Caco-2 (cell line): ENCODE data around the gene SHROOM1. TPM values are rescaled to one million over a fixed set of nuclear protein-coding genes. Genes with fewer than 3 reads are reported as not detected.

Experiments used
- Bru-seq: library from RNA; stranded (reverse); fragments of 400-500 nt; gene quantifications from one replicate; lab custom pipeline; 2021; lab: Mats Ljungman, UMichigan
- BruChase-seq, 2 experiments: library from RNA; stranded (reverse); fragments of 400-500 nt; gene quantifications; one replicate each; lab custom pipeline; 2021; lab: Mats Ljungman, UMichigan
- BruUV-seq: library from RNA; stranded (reverse); fragments of 400-500 nt; replicated peaks from 2 replicates; lab custom pipeline; 2021; lab: Mats Ljungman, UMichigan
- CTCF ChIA-PET: fragments of 300-600 bp; sonication (Branson Sonifier 250); formaldehyde crosslinking; loops from one replicate; lab custom pipeline; 2022; ENCODE audit warnings: antibody characterized with exemption; lab: Charles Lee
- POLR2A ChIA-PET: fragments of 300-600 bp; sonication (Branson Sonifier 250); formaldehyde crosslinking; loops from one replicate; lab custom pipeline; 2022; ENCODE audit warnings: antibody characterized with exemption; lab: Charles Lee
- DNase-seq, 2 experiments: peaks; one replicate each; pipeline versions ENCODE4 v3.0.0 to v3.0.0-alpha.2; 2020 to 2022
- H3K27me3 ChIP-seq: replicated peaks from 2 replicates; pipeline ENCODE4 v1.6.0; 2011; ENCODE audit warnings: low read length; ENCODE audit not compliant: control insufficient read depth, insufficient read depth
- H3K36me3 ChIP-seq: 2 replicates; pipeline ENCODE4 v1.5.1; 2011; ENCODE audit warnings: low read length; ENCODE audit not compliant: control insufficient read depth, insufficient read depth
- H3K4me1 ChIP-seq: fragments of 250-450 bp; sonication (Bioruptor Pico); 2 replicates; pipeline ENCODE4 v1.5.1; 2020; ENCODE audit warnings: mild to moderate bottlenecking
- H3K4me3 ChIP-seq: 2 replicates; pipeline ENCODE4 v1.5.1; 2011; ENCODE audit warnings: low read depth, mild to moderate bottlenecking, control low read depth, low read length
- H3K9me3 ChIP-seq: fragments of 250-450 bp; sonication (Bioruptor Pico); 2 replicates; pipeline ENCODE4 v1.5.1; 2020; ENCODE audit warnings: mild to moderate bottlenecking, moderate library complexity
- H3K27ac Mint-ChIP-seq: one replicate; pipeline ENCODE4 v1.8.0; 2022; ENCODE audit warnings: mixed read lengths; ENCODE audit not compliant: unreplicated experiment
- H3K27me3 Mint-ChIP-seq: one replicate; pipeline ENCODE4 v1.8.0; 2022; ENCODE audit warnings: mixed read lengths; ENCODE audit not compliant: insufficient read depth, unreplicated experiment
- H3K36me3 Mint-ChIP-seq: one replicate; pipeline ENCODE4 v1.8.0; 2022; ENCODE audit warnings: mild to moderate bottlenecking, mixed read lengths; ENCODE audit not compliant: insufficient read depth, unreplicated experiment
- H3K4me1 Mint-ChIP-seq: one replicate; pipeline ENCODE4 v1.8.0; 2022; ENCODE audit warnings: low read depth, mixed read lengths; ENCODE audit not compliant: unreplicated experiment
- H3K4me3 Mint-ChIP-seq: one replicate; pipeline ENCODE4 v1.8.0; 2022; ENCODE audit warnings: mild to moderate bottlenecking, moderate library complexity, mixed read lengths; ENCODE audit not compliant: unreplicated experiment
- H3K9me3 Mint-ChIP-seq: one replicate; pipeline ENCODE4 v1.8.0; 2022; ENCODE audit warnings: mixed read lengths; ENCODE audit not compliant: unreplicated experiment
- intact Hi-C: fragments of 100-400 bp; cut with micrococcal nuclease; formaldehyde crosslinking; loops from one replicate; pipeline ENCODE4 v1.10.0; 2022; ENCODE audit not compliant: unreplicated experiment
- long read RNA-seq: library from polyadenylated mRNA; stranded (forward); transcript quantifications from one replicate; pipeline ENCODE4 v2.0.0, GENCODE V29; 2022
- total RNA-seq: library from RNA; stranded (reverse); gene quantifications from 2 replicates; pipeline ENCODE4 v1.2.3, GENCODE V29; 2022
- TF ChIP-seq, protein P1 (sequence below), 2 experiments: fragments of 200-600 bp in 1 of 2; IDR thresholded peaks; 1 replicate in 1 of 2; 2 replicates in 1 of 2; pipeline versions ENCODE4 v1.5.1 to v1.8.0; 2011 to 2022; ENCODE audit warnings: antibody characterized with exemption in 1 of 2, control low read depth in 1 of 2, inconsistent platforms in 1 of 2, low read depth in 1 of 2, low read length in 1 of 2, mild to moderate bottlenecking in 1 of 2, moderate library complexity in 1 of 2; ENCODE audit not compliant: insufficient read depth in 1 of 2, severe bottlenecking in 1 of 2, unreplicated experiment in 1 of 2

The SHROOM1 gene, protein sequence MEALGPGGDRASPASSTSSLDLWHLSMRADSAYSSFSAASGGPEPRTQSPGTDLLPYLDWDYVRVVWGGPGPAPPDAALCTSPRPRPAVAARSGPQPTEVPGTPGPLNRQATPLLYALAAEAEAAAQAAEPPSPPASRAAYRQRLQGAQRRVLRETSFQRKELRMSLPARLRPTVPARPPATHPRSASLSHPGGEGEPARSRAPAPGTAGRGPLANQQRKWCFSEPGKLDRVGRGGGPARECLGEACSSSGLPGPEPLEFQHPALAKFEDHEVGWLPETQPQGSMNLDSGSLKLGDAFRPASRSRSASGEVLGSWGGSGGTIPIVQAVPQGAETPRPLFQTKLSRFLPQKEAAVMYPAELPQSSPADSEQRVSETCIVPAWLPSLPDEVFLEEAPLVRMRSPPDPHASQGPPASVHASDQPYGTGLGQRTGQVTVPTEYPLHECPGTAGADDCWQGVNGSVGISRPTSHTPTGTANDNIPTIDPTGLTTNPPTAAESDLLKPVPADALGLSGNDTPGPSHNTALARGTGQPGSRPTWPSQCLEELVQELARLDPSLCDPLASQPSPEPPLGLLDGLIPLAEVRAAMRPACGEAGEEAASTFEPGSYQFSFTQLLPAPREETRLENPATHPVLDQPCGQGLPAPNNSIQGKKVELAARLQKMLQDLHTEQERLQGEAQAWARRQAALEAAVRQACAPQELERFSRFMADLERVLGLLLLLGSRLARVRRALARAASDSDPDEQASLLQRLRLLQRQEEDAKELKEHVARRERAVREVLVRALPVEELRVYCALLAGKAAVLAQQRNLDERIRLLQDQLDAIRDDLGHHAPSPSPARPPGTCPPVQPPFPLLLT
- total RNA-seq (15.9 and 17.4 TPM in 2 replicates), Bru-seq, nascent RNA (percentile 63 among the genes with signal in this experiment), BruChase-seq, experiment 1, labeled RNA remaining after a 2-hour chase (percentile 66 among the genes with signal in this experiment), BruChase-seq, experiment 2, labeled RNA remaining after a 6-hour chase (percentile 62 among the genes with signal in this experiment)
- long read RNA-seq, partial matches to known transcripts = 7 of 16 reads
- long read RNA-seq, other reads (novel, unspliced or antisense) = 8 of 16 reads

DNA sequence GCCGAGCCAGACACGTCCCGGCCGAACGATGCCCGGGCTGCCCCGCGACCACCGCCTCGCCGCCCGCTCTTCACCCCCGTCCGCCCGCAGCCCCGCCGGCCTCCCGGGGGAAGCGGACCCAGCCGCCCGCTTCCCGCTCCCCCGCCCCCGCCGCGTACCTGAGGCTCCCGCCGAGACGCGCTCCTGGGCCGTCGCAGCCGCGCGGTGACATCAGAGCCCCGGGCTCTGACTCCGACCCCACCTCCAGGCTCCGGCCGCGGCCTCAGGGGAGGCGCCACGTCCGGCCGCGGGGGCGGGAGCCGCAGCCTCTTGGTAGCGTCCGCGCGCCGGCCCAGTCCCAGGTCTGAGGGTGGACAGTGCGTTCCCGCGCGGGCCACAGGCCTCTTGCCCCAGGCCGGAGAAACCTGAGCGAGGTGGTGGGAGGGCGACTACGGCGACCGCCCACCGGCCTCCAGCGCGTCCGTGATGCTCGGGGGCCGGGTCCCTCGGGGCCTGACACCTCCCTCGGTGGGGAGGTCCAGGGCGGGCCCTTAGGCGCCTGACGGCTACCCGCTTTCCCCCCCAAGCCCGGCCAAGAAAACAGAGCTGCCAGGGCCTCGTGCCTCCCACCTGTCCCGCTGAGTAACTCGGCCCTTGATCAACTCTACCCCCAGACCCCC, at the start of gene SHROOM1:
Gene SHROOM1, minus strand, starts transcription at position 212 of the 659 bp plus-strand sequence. CDS start 4,507 bp downstream, outside the sequence.
- H3K9me3 ChIP-seq = no peaks in the 10 kb centered on the region
- CTCF ChIA-PET = interaction anchor here (1.0 to 2.9 kb wide), 8 partner anchors 8 to 76 kb away, joined by 3 to 17 read pairs (median 5); partner anchors contain the start of genes GDF9 and UQCRQ
- POLR2A ChIA-PET = interaction anchor here (0.6 to 1.0 kb wide), 3 partner anchors 23 to 53 kb away, joined by 3 to 6 read pairs (median 4); no protein-coding TSS in a partner anchor
- no peaks in the 10 kb centered on the region for H3K4me1 Mint-ChIP-seq
- peaks cover 5% of the 10 kb centered on the region for H3K36me3 Mint-ChIP-seq
- BruUV-seq = no TSS peak
- peak; percentile 76 to 88 for DNase-seq
- peak within 1 kb of the TSS; percentile 76 for H3K4me3 ChIP-seq
- no peaks in the 10 kb centered on the region for H3K27me3 Mint-ChIP-seq
- intact Hi-C loops = loop anchor here (1.0 kb wide), 2 partner anchors 36 to 53 kb away; partner anchors contain the start of genes GDF9 and UQCRQ
- H3K27me3 ChIP-seq = no peaks in the 10 kb centered on the region
- peak within 1 kb of the TSS; percentile 73 for H3K27ac Mint-ChIP-seq
- TF ChIP-seq, protein P1, sequence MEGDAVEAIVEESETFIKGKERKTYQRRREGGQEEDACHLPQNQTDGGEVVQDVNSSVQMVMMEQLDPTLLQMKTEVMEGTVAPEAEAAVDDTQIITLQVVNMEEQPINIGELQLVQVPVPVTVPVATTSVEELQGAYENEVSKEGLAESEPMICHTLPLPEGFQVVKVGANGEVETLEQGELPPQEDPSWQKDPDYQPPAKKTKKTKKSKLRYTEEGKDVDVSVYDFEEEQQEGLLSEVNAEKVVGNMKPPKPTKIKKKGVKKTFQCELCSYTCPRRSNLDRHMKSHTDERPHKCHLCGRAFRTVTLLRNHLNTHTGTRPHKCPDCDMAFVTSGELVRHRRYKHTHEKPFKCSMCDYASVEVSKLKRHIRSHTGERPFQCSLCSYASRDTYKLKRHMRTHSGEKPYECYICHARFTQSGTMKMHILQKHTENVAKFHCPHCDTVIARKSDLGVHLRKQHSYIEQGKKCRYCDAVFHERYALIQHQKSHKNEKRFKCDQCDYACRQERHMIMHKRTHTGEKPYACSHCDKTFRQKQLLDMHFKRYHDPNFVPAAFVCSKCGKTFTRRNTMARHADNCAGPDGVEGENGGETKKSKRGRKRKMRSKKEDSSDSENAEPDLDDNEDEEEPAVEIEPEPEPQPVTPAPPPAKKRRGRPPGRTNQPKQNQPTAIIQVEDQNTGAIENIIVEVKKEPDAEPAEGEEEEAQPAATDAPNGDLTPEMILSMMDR (IDR thresholded peaks at IDR 0.05; ENCODE audit: insufficient read depth in 1 of 2, low read depth in 1 of 2, low read length in 1 of 2, severe bottlenecking in 1 of 2, unreplicated experiment in 1 of 2) = no peak
- no peaks in the 10 kb centered on the region for H3K36me3 ChIP-seq
- peaks cover 10% of the 10 kb centered on the region for H3K4me1 ChIP-seq
- H3K4me3 Mint-ChIP-seq = peak within 1 kb of the TSS; percentile 88
- H3K9me3 Mint-ChIP-seq = no peaks in the 10 kb centered on the region

DNA sequence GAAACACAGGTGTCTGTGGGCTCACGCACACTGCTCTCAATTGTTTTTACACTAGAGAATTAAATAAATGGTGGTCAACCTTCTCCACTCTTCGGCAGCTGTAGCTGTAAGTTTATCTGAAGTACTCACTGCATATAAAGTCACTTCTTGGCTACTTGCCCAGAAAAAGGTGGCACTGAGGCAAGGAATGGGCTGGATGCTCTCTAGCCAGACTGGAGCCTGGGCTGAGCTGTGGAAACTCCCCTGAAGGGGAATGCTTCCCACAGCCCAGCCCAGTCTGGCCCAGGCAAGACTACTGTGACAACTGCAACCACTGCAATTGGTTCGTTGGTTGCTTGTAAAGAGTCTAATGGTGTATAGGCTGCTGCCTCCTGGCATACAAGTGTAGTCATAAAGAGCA, 47.5 kb upstream of the SHROOM1 start:
- no peaks in the 10 kb centered on the region for H3K27me3 Mint-ChIP-seq
- POLR2A ChIA-PET = interaction anchor here (0.6 kb wide), 1 partner anchor 1972 kb away, joined by 4 read pairs; no protein-coding TSS in a partner anchor
- H3K27ac Mint-ChIP-seq = no peak overlapping the region
- BruUV-seq = no TSS peak
- Histone ChIP-seq H3K9me3 (no peaks in the 10 kb centered on the region), H3K4me3 (no peak overlapping the region), H3K36me3 (peaks cover 5% of the 10 kb centered on the region), H3K4me1 (peaks cover 24% of the 10 kb centered on the region), H3K27me3 (no peaks in the 10 kb centered on the region)
- no peaks in the 10 kb centered on the region for H3K9me3 Mint-ChIP-seq
- intact Hi-C loops = no loop called here
- CTCF ChIA-PET = no interaction called here
- no peak for DNase-seq
- TF ChIP-seq, protein P1 (IDR thresholded peaks at IDR 0.05; ENCODE audit: insufficient read depth in 1 of 2, low read depth in 1 of 2, low read length in 1 of 2, severe bottlenecking in 1 of 2, unreplicated experiment in 1 of 2) = no peak
- no peak overlapping the region for H3K4me3 Mint-ChIP-seq
- peaks cover 14% of the 10 kb centered on the region for H3K4me1 Mint-ChIP-seq
- peaks cover 76% of the 10 kb centered on the region for H3K36me3 Mint-ChIP-seq
